Measurements from ENCODE around the gene BTBD9.

DNA sequence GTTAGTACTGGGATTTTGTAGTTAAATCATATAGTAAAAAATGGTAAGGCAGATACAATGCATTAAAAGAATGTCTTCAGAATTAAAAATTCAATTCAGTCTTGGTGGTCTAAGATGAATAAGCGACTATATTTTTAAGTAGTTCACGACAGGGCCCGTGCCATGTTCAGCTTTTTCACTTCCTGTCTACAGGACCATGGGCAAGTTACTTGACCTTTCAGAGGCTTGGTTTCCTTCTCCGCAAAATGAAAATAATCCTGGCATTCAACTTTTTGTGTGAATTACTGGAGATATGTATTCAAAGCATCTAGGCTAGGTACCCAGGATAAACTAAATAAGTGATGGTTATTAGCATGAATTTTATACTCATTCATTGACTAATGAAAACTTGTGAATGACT is 216.0 kb downstream of the BTBD9 start:
- TF ChIP-seq POLR2A (IDR thresholded peaks at IDR 0.05), result no peak
- TF ChIP-seq, protein P1, sequence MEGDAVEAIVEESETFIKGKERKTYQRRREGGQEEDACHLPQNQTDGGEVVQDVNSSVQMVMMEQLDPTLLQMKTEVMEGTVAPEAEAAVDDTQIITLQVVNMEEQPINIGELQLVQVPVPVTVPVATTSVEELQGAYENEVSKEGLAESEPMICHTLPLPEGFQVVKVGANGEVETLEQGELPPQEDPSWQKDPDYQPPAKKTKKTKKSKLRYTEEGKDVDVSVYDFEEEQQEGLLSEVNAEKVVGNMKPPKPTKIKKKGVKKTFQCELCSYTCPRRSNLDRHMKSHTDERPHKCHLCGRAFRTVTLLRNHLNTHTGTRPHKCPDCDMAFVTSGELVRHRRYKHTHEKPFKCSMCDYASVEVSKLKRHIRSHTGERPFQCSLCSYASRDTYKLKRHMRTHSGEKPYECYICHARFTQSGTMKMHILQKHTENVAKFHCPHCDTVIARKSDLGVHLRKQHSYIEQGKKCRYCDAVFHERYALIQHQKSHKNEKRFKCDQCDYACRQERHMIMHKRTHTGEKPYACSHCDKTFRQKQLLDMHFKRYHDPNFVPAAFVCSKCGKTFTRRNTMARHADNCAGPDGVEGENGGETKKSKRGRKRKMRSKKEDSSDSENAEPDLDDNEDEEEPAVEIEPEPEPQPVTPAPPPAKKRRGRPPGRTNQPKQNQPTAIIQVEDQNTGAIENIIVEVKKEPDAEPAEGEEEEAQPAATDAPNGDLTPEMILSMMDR (IDR thresholded peaks at IDR 0.05), result no peak
